ENCODE measurements around the gene CS.

- TF ChIP-seq ZBTB7A (IDR thresholded peaks at IDR 0.05; ENCODE audit: low read depth) (no peak), REST (IDR thresholded peaks at IDR 0.05; ENCODE audit: low read depth) (no peak), NFIC (IDR thresholded peaks at IDR 0.05) (no peak), EGR1 (IDR thresholded peaks at IDR 0.05) (no peak), RAD21 (IDR thresholded peaks at IDR 0.05; ENCODE audit: low read depth) (no peak), EP300 (IDR thresholded peaks at IDR 0.05; ENCODE audit: borderline replicate concordance) (no peak), MAX (IDR thresholded peaks at IDR 0.05) (no peak), TCF12 (IDR thresholded peaks at IDR 0.05; ENCODE audit: low read depth) (no peak), TAF1 (IDR thresholded peaks at IDR 0.05; ENCODE audit: low read depth) (no peak), CREB1 (IDR thresholded peaks at IDR 0.05; ENCODE audit: low read depth) (no peak), USF1 (IDR thresholded peaks at IDR 0.05) (no peak), CEBPB (IDR thresholded peaks at IDR 0.05) (no peak), TEAD4 (IDR thresholded peaks at IDR 0.05) (no peak)
Observed at GRCh38 chr12:56297400-56297799, 2.7 kb downstream of the CS start.

Measured in Ishikawa (cell line).